Activated CD4-positive, alpha-beta T cell treated with anti-CD3 and anti-CD28 coated beads, Interleukin-2, amount 10 ng/mL, durations not matched to agents 7 days and 5 days (primary cell): ENCODE data around the gene PSMC1. TPM values are rescaled to one million over a fixed set of nuclear protein-coding genes. Genes with fewer than 3 reads are reported as not detected.

Experiments
- CTCF ChIA-PET: fragments of 350-600 bp; sonication (Branson Sonifier 250); formaldehyde crosslinking; loops from one replicate; lab custom pipeline; 2021; ENCODE audit warnings: antibody characterized with exemption; lab: Charles Lee
- POLR2A ChIA-PET: fragments of 350-600 bp; sonication (Branson Sonifier 250); formaldehyde crosslinking; loops from one replicate; lab custom pipeline; 2021; ENCODE audit warnings: antibody characterized with exemption; lab: Charles Lee
- DNase-seq: peaks from one replicate; pipeline ENCODE4 v3.0.0-alpha.2; 2020
- H3K27ac Mint-ChIP-seq: one replicate; pipeline ENCODE4 v1.8.0; 2021; ENCODE audit warnings: mild to moderate bottlenecking, moderate library complexity, mixed read lengths
- H3K27me3 Mint-ChIP-seq: one replicate; pipeline ENCODE4 v1.8.0; 2021; ENCODE audit warnings: mixed read lengths
- H3K36me3 Mint-ChIP-seq: one replicate; pipeline ENCODE4 v1.8.0; 2021; ENCODE audit warnings: low read depth, mixed read lengths
- H3K4me1 Mint-ChIP-seq: one replicate; pipeline ENCODE4 v1.8.0; 2021; ENCODE audit warnings: mixed read lengths
- H3K4me3 Mint-ChIP-seq: one replicate; pipeline ENCODE4 v1.8.0; 2021; ENCODE audit warnings: mild to moderate bottlenecking, moderate library complexity, mixed read lengths
- H3K9me3 Mint-ChIP-seq: one replicate; pipeline ENCODE4 v1.8.0; 2021; ENCODE audit warnings: mixed read lengths
- total RNA-seq, 2 experiments: library from RNA; stranded (reverse); gene quantifications; one replicate each; pipeline ENCODE4 v1.2.3, GENCODE V29; 2021

PSMC1 gene
- total RNA-seq, 2 experiments from 2014 or later, result 78.6 to 85.6 TPM

- H3K4me1 Mint-ChIP-seq, result peaks cover 18% of the 10 kb centered on the region
- DNase-seq, result no peak
- no peaks in the 10 kb centered on the region for H3K27me3 Mint-ChIP-seq
- CTCF ChIA-PET, result no interaction called here
- peaks cover 57% of the 10 kb centered on the region for H3K36me3 Mint-ChIP-seq
- peaks cover 7% of the 10 kb centered on the region for H3K9me3 Mint-ChIP-seq
- H3K4me3 Mint-ChIP-seq, result no peak overlapping the region
- H3K27ac Mint-ChIP-seq, result peak overlapping the region; percentile 54
- POLR2A ChIA-PET, result no interaction called here
Measured at GRCh38 chr14:90263748-90264449, 7.5 kb downstream of the PSMC1 start.

DNA sequence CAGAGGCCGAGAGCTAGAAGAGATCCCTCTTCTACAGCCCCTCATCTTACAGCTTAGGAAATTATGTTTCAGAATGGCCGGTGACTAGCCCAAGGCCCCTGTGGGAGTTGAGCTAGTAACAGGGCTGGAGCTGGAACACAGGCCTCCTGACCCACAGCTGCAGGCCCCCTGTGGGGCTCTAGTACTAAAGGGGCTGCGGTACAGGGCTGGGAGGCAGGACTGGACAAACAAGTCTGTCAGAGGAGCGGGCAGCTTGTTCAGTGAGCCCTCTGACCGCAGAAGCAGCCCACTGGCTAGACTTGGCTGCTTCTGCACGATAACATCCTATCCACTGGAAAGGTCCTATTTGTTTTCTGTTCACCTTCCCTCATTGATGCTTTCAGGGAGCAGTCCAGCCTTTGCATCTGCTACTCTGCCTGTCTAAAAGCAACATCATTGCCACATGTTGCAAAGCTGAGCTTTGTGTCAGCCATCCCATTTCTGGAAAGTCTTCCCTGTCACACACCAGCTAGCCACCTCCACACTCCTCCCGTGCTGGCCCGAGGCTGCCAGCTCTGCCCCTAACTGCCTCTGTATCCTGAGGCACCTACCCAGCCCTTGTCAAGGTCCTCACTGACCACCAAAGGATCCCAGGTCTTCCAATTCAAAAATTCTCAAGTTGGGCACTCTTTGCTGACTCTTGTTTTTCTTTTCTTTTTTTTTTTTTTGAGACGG is 10.2 kb downstream of the PSMC1 start:
- H3K27me3 Mint-ChIP-seq, result no peaks in the 10 kb centered on the region
- ChIA-PET POLR2A (no interaction called here), CTCF (interaction anchor here (0.7 to 1.6 kb wide), 4 partner anchors 11 to 21 kb away, joined by 3 to 9 read pairs (median 4); partner anchors contain the start of gene PSMC1)
- H3K36me3 Mint-ChIP-seq, result peaks cover 61% of the 10 kb centered on the region
- H3K4me3 Mint-ChIP-seq, result no peak overlapping the region
- no peak for DNase-seq
- H3K9me3 Mint-ChIP-seq, result no peaks in the 10 kb centered on the region
- peaks cover 14% of the 10 kb centered on the region for H3K4me1 Mint-ChIP-seq
- H3K27ac Mint-ChIP-seq, result no peak overlapping the region

DNA sequence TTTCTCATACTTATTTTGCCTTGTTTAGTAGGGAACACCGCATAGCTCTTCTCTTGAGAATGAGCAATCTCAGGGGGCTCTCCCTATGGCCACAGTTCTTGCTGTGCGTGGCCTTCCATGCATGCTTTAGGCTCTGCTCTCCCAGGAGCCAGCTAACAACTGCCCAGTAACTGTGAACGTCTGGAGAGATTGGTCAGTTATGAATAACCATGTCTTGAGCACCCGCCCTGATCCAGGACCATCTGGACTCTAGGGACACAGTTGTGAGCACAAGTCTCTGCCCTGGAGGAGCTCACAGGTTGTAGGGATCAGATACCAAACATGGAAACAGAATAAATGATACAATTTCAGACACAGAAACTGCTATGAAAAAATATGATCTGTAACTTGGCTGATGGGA is 12.1 kb downstream of the PSMC1 start:
- Mint-ChIP-seq H3K4me1 (peaks cover 12% of the 10 kb centered on the region), H3K9me3 (no peaks in the 10 kb centered on the region), H3K36me3 (peaks cover 60% of the 10 kb centered on the region), H3K4me3 (no peak overlapping the region), H3K27ac (no peak overlapping the region), H3K27me3 (no peaks in the 10 kb centered on the region)
- no peak for DNase-seq
- POLR2A ChIA-PET, result no interaction called here
- CTCF ChIA-PET, result no interaction called here

- peaks cover 42% of the 10 kb centered on the region for H3K36me3 Mint-ChIP-seq
- H3K27me3 Mint-ChIP-seq, result no peaks in the 10 kb centered on the region
- H3K4me3 Mint-ChIP-seq, result no peak overlapping the region
- POLR2A ChIA-PET, result no interaction called here
- CTCF ChIA-PET, result interaction anchor here (0.7 kb wide), 1 partner anchor 11 kb away, joined by 3 read pairs; no protein-coding TSS in a partner anchor
- H3K9me3 Mint-ChIP-seq, result no peaks in the 10 kb centered on the region
- peaks cover 17% of the 10 kb centered on the region for H3K4me1 Mint-ChIP-seq
- DNase-seq, result peak; percentile 2
- H3K27ac Mint-ChIP-seq, result no peak overlapping the region
Measured at GRCh38 chr14:90272523-90272922, 16.2 kb downstream of the PSMC1 start.

- Mint-ChIP-seq H3K9me3 (no peaks in the 10 kb centered on the region), H3K27ac (no peak overlapping the region), H3K4me3 (no peak overlapping the region), H3K27me3 (no peaks in the 10 kb centered on the region), H3K36me3 (peaks cover 38% of the 10 kb centered on the region), H3K4me1 (peaks cover 17% of the 10 kb centered on the region)
- DNase-seq, result peak; percentile 4
- CTCF ChIA-PET, result no interaction called here
- POLR2A ChIA-PET, result no interaction called here
Measured at GRCh38 chr14:90273532-90273931, 17.2 kb downstream of the PSMC1 start.

- H3K27me3 Mint-ChIP-seq, result no peaks in the 10 kb centered on the region
- H3K4me1 Mint-ChIP-seq, result peaks cover 17% of the 10 kb centered on the region
- ChIA-PET POLR2A (no interaction called here), CTCF (no interaction called here)
- no peaks in the 10 kb centered on the region for H3K9me3 Mint-ChIP-seq
- H3K4me3 Mint-ChIP-seq, result no peak overlapping the region
- DNase-seq, result peak; percentile 4
- H3K27ac Mint-ChIP-seq, result peak overlapping the region; percentile 68
- peaks cover 36% of the 10 kb centered on the region for H3K36me3 Mint-ChIP-seq
Measured at GRCh38 chr14:90274019-90274418, 17.7 kb downstream of the PSMC1 start.

GRCh38 chr14:90274808-90275457 is 18.6 kb downstream of the PSMC1 start:
- DNase-seq, result peak; percentile 14
- Mint-ChIP-seq H3K4me1 (peaks cover 17% of the 10 kb centered on the region), H3K27me3 (no peaks in the 10 kb centered on the region), H3K36me3 (peaks cover 28% of the 10 kb centered on the region), H3K27ac (peak overlapping the region; percentile 68), H3K4me3 (no peak overlapping the region), H3K9me3 (no peaks in the 10 kb centered on the region)
- ChIA-PET POLR2A (no interaction called here), CTCF (no interaction called here)

GRCh38 chr14:90275458-90275814 is 19.1 kb downstream of the PSMC1 start:
- H3K36me3 Mint-ChIP-seq, result peaks cover 23% of the 10 kb centered on the region
- ChIA-PET CTCF (interaction anchor here (0.6 kb wide), 1 partner anchor 1110 kb away, joined by 4 read pairs; no protein-coding TSS in a partner anchor), POLR2A (no interaction called here)
- no peaks in the 10 kb centered on the region for H3K9me3 Mint-ChIP-seq
- peak; percentile 4 for DNase-seq
- peaks cover 17% of the 10 kb centered on the region for H3K4me1 Mint-ChIP-seq
- peak overlapping the region; percentile 68 for H3K27ac Mint-ChIP-seq
- H3K27me3 Mint-ChIP-seq, result no peaks in the 10 kb centered on the region
- no peak overlapping the region for H3K4me3 Mint-ChIP-seq

DNA sequence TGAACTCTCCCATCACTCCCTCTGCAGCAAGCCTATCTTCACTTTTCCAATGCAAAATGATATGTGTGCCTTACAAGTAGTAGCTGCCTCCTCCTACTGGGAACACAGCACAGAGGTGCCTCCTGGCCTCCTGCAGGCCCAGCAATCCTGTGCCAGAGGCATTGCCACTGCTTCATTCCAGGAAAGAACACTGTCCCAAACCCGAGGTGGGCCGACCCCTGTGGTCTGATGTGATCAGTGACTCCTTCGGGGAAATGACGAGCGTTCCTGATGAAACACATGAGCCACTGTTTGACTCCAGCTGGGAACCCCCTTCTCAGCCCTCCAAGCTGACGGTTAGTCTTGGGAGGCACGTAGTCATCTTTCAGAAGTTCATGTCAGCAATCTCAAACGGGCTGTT is 19.5 kb downstream of the PSMC1 start:
- H3K36me3 Mint-ChIP-seq, result peaks cover 20% of the 10 kb centered on the region
- H3K9me3 Mint-ChIP-seq, result no peaks in the 10 kb centered on the region
- H3K4me1 Mint-ChIP-seq, result peaks cover 17% of the 10 kb centered on the region
- no peak overlapping the region for H3K4me3 Mint-ChIP-seq
- ChIA-PET POLR2A (no interaction called here), CTCF (interaction anchor here (0.6 to 1.8 kb wide), 2 partner anchors 11 to 1110 kb away, joined by 4 to 6 read pairs; no protein-coding TSS in a partner anchor)
- no peaks in the 10 kb centered on the region for H3K27me3 Mint-ChIP-seq
- peak; percentile 6 for DNase-seq
- H3K27ac Mint-ChIP-seq, result peak overlapping the region; percentile 62

- Mint-ChIP-seq H3K4me1 (peaks cover 17% of the 10 kb centered on the region), H3K9me3 (no peaks in the 10 kb centered on the region), H3K27me3 (no peaks in the 10 kb centered on the region), H3K36me3 (peaks cover 16% of the 10 kb centered on the region), H3K4me3 (no peak overlapping the region), H3K27ac (no peak overlapping the region)
- DNase-seq, result no peak
- CTCF ChIA-PET, result interaction anchor here (0.6 to 1.8 kb wide), 4 partner anchors 8 to 21 kb away, joined by 3 to 6 read pairs (median 3); no protein-coding TSS in a partner anchor
- POLR2A ChIA-PET, result no interaction called here
Measured at GRCh38 chr14:90276646-90277367, 20.5 kb downstream of the PSMC1 start.

DNA sequence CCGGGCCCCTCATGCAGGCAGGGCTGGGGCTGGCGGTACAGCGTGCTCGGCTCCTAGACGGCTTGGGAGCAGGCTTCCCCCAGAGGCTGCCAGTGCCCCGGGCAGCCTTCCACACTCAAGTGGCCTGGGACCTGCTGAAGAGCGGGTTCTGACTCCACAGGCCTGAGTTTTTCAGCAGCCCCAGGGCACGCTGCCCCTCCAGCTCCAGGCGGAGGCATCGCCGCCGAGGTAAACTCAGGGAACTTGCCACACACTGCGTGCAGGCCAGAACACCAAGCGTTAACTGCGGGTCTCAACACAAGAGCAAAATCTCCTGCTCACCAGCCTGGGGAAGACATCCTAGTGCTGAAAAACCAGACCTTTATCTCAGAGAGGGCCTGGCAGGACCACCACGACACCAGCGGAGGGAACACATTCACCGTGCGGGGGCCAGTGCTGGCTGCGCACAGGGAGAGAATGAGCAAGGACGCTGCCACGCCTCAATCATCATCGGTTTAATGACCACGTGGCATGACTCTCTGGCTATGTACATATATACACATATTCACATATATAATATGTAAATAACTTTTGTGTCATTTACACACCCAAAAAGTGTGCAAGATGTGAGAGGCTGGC is 21.3 kb downstream of the PSMC1 start:
- DNase-seq, result no peak
- Mint-ChIP-seq H3K4me1 (peaks cover 17% of the 10 kb centered on the region), H3K9me3 (no peaks in the 10 kb centered on the region), H3K36me3 (peaks cover 13% of the 10 kb centered on the region), H3K27me3 (no peaks in the 10 kb centered on the region), H3K27ac (no peak overlapping the region), H3K4me3 (no peak overlapping the region)
- POLR2A ChIA-PET, result no interaction called here
- CTCF ChIA-PET, result interaction anchor here (0.6 to 1.8 kb wide), 3 partner anchors 8 to 20 kb away, joined by 3 to 6 read pairs (median 3); no protein-coding TSS in a partner anchor
